C4-2B (cell line): Measurements from ENCODE around the gene PHACTR1.

Source experiments
- H3K27ac ChIP-seq: fragments of 450-650 bp; 2 replicates; pipeline ENCODE4 v1.5.1; 2017
- ZFX ChIP-seq: fragments of 450-650 bp; IDR thresholded peaks from 2 replicates; pipeline ENCODE4 v1.6.1; 2017
- TF ChIP-seq, protein P1 (sequence below): fragments of 450-650 bp; conservative IDR thresholded peaks from 2 replicates; pipeline ENCODE4 v1.5.1; 2017; ENCODE audit warnings: mild to moderate bottlenecking

The PHACTR1 gene

GRCh38 chr6:13072686-13073347 is 356.2 kb downstream of the PHACTR1 start:
- TF ChIP-seq, protein P1, sequence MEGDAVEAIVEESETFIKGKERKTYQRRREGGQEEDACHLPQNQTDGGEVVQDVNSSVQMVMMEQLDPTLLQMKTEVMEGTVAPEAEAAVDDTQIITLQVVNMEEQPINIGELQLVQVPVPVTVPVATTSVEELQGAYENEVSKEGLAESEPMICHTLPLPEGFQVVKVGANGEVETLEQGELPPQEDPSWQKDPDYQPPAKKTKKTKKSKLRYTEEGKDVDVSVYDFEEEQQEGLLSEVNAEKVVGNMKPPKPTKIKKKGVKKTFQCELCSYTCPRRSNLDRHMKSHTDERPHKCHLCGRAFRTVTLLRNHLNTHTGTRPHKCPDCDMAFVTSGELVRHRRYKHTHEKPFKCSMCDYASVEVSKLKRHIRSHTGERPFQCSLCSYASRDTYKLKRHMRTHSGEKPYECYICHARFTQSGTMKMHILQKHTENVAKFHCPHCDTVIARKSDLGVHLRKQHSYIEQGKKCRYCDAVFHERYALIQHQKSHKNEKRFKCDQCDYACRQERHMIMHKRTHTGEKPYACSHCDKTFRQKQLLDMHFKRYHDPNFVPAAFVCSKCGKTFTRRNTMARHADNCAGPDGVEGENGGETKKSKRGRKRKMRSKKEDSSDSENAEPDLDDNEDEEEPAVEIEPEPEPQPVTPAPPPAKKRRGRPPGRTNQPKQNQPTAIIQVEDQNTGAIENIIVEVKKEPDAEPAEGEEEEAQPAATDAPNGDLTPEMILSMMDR, result no peak
- TF ChIP-seq ZFX, result no peak
- no peak overlapping the region for H3K27ac ChIP-seq

- no peak overlapping the region for H3K27ac ChIP-seq
- TF ChIP-seq, protein P1, result no peak
- no peak for TF ChIP-seq ZFX
Observed at GRCh38 chr6:13074415-13075140, 358.0 kb downstream of the PHACTR1 start.

GRCh38 chr6:13075141-13075845 is 358.7 kb downstream of the PHACTR1 start:
- TF ChIP-seq, protein P1, result no peak
- no peak for TF ChIP-seq ZFX
- H3K27ac ChIP-seq, result no peak overlapping the region

- no peak overlapping the region for H3K27ac ChIP-seq
- TF ChIP-seq, protein P1, result no peak
- TF ChIP-seq ZFX, result no peak
Observed at GRCh38 chr6:13076575-13076974, 360.0 kb downstream of the PHACTR1 start.

DNA sequence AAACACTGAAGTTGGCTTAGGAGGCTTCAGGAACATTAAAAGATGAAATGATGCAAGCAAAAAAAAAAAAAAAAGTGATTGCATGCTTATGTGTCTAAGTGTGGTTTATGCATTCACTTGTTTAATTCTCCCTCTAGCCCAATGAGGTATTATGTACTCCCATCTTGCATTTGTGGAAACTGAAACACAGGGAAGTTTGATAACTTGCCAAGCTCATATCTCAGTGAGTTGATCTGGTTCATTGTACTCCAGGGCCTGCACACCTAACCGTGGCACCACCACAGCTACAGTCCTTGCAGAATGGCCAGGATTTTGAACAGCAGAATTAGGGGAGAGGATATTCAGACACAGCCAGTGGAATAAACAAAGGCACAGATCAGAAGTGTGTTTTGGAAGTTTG is 360.6 kb downstream of the PHACTR1 start:
- no peak overlapping the region for H3K27ac ChIP-seq
- no peak for TF ChIP-seq ZFX
- TF ChIP-seq, protein P1, result no peak

DNA sequence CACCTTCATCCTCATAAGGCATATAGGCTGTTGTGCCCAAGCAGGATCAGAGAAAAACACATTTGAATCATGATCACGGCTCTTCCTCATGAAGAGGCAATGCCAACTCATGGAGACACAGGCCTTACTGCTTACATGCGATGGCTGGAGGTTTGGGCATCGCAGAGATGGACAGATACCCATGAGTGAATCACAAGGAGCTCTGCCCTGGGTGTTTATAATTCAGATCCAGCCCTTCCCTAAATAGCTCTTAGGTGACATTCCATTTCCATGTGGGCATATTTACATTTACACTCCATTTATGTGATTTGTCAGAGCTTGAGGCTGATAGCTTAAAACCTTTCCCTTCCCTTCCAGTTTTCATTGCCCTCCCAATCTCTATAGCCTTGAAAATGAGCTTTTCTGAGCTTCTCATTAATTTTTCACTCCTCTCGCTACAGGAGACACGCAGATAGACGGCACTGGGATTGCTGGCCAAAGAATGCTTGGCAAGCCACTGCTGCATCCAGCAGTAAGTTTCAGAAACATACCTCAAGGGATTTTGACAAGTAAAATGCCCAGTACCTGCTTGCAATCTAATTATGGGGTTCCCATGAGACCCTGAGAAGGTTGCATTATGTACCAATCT is 362.6 kb downstream of the PHACTR1 start:
- H3K27ac ChIP-seq, result no peak overlapping the region
- TF ChIP-seq, protein P1, result no peak
- no peak for TF ChIP-seq ZFX
